ENCODE measurements around the gene SSTR3. TPM values are rescaled to one million over a fixed set of nuclear protein-coding genes. Genes with fewer than 3 reads are reported as not detected.

SSTR3 gene
- total RNA-seq, 1 donor from 2014 or later, result not detected

- DNase-seq (ENCODE audit: low read depth), result no peak
- Histone ChIP-seq H3K9ac (ENCODE audit: low read length) (peak overlapping the region; percentile 78), H3K9me3 (ENCODE audit: insufficient read depth, low read depth, low read length) (no peaks in the 10 kb centered on the region), H3K4me1 (ENCODE audit: insufficient read depth, low read length) (peaks cover 36% of the 10 kb centered on the region), H2AFZ (ENCODE audit: low read depth, low read length) (peak overlapping the region; percentile 83), H3K27me3 (ENCODE audit: insufficient read depth, low read length) (no peaks in the 10 kb centered on the region), H3K36me3 (ENCODE audit: insufficient read depth, low read length) (no peaks in the 10 kb centered on the region), H3K27ac (ENCODE audit: low read depth, low read length) (peak overlapping the region; percentile 72), H4K20me1 (ENCODE audit: insufficient read depth, low read length) (no peaks in the 10 kb centered on the region), H3K4me3 (ENCODE audit: insufficient read depth, low read depth, low read length) (peak overlapping the region; percentile 53), H3K79me2 (ENCODE audit: insufficient read depth, low read length) (no peaks in the 10 kb centered on the region), H3K4me2 (ENCODE audit: low read length) (peak overlapping the region; percentile 87)
- no peak overlapping the region for H3K4me3 Mint-ChIP-seq (ENCODE audit: unreplicated experiment)
- peaks cover 21% of the 10 kb centered on the region for H3K4me1 Mint-ChIP-seq (ENCODE audit: low read depth, unreplicated experiment)
- H3K27me3 Mint-ChIP-seq (ENCODE audit: low read depth, unreplicated experiment), result peaks cover 5% of the 10 kb centered on the region
- no peak for TF ChIP-seq CTCF (IDR thresholded peaks at IDR 0.05; ENCODE audit: insufficient read depth, low read depth, low read length)
- TF ChIP-seq EZH2 (IDR thresholded peaks at IDR 0.05; ENCODE audit: insufficient read depth, low read length), result no peak
- no peak overlapping the region for H3K27ac Mint-ChIP-seq (ENCODE audit: unreplicated experiment)
- no peaks in the 10 kb centered on the region for H3K9me3 Mint-ChIP-seq (ENCODE audit: unreplicated experiment)
- peak; percentile 13 for FAIRE-seq
- no peaks in the 10 kb centered on the region for H3K36me3 Mint-ChIP-seq (ENCODE audit: low read depth, unreplicated experiment)
Observed at GRCh38 chr22:37186997-37187522, 25.2 kb downstream of the SSTR3 start.

- Mint-ChIP-seq H3K9me3 (ENCODE audit: unreplicated experiment) (peaks cover 2% of the 10 kb centered on the region), H3K27me3 (ENCODE audit: low read depth, unreplicated experiment) (peaks cover 9% of the 10 kb centered on the region), H3K4me3 (ENCODE audit: unreplicated experiment) (no peak overlapping the region), H3K27ac (ENCODE audit: unreplicated experiment) (no peak overlapping the region), H3K36me3 (ENCODE audit: low read depth, unreplicated experiment) (peaks cover 2% of the 10 kb centered on the region), H3K4me1 (ENCODE audit: low read depth, unreplicated experiment) (peaks cover 21% of the 10 kb centered on the region)
- no peak overlapping the region for H2AFZ ChIP-seq (ENCODE audit: low read depth, low read length)
- H3K9me3 ChIP-seq (ENCODE audit: insufficient read depth, low read depth, low read length), result no peaks in the 10 kb centered on the region
- no peaks in the 10 kb centered on the region for H3K79me2 ChIP-seq (ENCODE audit: insufficient read depth, low read length)
- no peak for FAIRE-seq
- H3K4me2 ChIP-seq (ENCODE audit: low read length), result no peak overlapping the region
- no peak overlapping the region for H3K4me3 ChIP-seq (ENCODE audit: insufficient read depth, low read depth, low read length)
- H4K20me1 ChIP-seq (ENCODE audit: insufficient read depth, low read length), result no peaks in the 10 kb centered on the region
- no peak for TF ChIP-seq CTCF (IDR thresholded peaks at IDR 0.05; ENCODE audit: insufficient read depth, low read depth, low read length)
- H3K4me1 ChIP-seq (ENCODE audit: insufficient read depth, low read length), result peaks cover 36% of the 10 kb centered on the region
- no peaks in the 10 kb centered on the region for H3K27me3 ChIP-seq (ENCODE audit: insufficient read depth, low read length)
- no peak overlapping the region for H3K9ac ChIP-seq (ENCODE audit: low read length)
- H3K36me3 ChIP-seq (ENCODE audit: insufficient read depth, low read length), result no peaks in the 10 kb centered on the region
- H3K27ac ChIP-seq (ENCODE audit: low read depth, low read length), result no peak overlapping the region
- peak; percentile 82 for DNase-seq (ENCODE audit: low read depth)
Observed at GRCh38 chr22:37186228-37186996, 25.9 kb downstream of the SSTR3 start.
